Measurements from ENCODE around the gene UGT1A8. TPM values are rescaled to one million over a fixed set of nuclear protein-coding genes. Genes with fewer than 3 reads are reported as not detected.

The UGT1A8 gene
- total and polyA plus RNA-seq, 9 of the 15 experiments (the other 6 are each of a cell fraction or from before 2014, with no cell fraction given) = 0.04 TPM; not detected in 8

- TF ChIP-seq, protein P1, sequence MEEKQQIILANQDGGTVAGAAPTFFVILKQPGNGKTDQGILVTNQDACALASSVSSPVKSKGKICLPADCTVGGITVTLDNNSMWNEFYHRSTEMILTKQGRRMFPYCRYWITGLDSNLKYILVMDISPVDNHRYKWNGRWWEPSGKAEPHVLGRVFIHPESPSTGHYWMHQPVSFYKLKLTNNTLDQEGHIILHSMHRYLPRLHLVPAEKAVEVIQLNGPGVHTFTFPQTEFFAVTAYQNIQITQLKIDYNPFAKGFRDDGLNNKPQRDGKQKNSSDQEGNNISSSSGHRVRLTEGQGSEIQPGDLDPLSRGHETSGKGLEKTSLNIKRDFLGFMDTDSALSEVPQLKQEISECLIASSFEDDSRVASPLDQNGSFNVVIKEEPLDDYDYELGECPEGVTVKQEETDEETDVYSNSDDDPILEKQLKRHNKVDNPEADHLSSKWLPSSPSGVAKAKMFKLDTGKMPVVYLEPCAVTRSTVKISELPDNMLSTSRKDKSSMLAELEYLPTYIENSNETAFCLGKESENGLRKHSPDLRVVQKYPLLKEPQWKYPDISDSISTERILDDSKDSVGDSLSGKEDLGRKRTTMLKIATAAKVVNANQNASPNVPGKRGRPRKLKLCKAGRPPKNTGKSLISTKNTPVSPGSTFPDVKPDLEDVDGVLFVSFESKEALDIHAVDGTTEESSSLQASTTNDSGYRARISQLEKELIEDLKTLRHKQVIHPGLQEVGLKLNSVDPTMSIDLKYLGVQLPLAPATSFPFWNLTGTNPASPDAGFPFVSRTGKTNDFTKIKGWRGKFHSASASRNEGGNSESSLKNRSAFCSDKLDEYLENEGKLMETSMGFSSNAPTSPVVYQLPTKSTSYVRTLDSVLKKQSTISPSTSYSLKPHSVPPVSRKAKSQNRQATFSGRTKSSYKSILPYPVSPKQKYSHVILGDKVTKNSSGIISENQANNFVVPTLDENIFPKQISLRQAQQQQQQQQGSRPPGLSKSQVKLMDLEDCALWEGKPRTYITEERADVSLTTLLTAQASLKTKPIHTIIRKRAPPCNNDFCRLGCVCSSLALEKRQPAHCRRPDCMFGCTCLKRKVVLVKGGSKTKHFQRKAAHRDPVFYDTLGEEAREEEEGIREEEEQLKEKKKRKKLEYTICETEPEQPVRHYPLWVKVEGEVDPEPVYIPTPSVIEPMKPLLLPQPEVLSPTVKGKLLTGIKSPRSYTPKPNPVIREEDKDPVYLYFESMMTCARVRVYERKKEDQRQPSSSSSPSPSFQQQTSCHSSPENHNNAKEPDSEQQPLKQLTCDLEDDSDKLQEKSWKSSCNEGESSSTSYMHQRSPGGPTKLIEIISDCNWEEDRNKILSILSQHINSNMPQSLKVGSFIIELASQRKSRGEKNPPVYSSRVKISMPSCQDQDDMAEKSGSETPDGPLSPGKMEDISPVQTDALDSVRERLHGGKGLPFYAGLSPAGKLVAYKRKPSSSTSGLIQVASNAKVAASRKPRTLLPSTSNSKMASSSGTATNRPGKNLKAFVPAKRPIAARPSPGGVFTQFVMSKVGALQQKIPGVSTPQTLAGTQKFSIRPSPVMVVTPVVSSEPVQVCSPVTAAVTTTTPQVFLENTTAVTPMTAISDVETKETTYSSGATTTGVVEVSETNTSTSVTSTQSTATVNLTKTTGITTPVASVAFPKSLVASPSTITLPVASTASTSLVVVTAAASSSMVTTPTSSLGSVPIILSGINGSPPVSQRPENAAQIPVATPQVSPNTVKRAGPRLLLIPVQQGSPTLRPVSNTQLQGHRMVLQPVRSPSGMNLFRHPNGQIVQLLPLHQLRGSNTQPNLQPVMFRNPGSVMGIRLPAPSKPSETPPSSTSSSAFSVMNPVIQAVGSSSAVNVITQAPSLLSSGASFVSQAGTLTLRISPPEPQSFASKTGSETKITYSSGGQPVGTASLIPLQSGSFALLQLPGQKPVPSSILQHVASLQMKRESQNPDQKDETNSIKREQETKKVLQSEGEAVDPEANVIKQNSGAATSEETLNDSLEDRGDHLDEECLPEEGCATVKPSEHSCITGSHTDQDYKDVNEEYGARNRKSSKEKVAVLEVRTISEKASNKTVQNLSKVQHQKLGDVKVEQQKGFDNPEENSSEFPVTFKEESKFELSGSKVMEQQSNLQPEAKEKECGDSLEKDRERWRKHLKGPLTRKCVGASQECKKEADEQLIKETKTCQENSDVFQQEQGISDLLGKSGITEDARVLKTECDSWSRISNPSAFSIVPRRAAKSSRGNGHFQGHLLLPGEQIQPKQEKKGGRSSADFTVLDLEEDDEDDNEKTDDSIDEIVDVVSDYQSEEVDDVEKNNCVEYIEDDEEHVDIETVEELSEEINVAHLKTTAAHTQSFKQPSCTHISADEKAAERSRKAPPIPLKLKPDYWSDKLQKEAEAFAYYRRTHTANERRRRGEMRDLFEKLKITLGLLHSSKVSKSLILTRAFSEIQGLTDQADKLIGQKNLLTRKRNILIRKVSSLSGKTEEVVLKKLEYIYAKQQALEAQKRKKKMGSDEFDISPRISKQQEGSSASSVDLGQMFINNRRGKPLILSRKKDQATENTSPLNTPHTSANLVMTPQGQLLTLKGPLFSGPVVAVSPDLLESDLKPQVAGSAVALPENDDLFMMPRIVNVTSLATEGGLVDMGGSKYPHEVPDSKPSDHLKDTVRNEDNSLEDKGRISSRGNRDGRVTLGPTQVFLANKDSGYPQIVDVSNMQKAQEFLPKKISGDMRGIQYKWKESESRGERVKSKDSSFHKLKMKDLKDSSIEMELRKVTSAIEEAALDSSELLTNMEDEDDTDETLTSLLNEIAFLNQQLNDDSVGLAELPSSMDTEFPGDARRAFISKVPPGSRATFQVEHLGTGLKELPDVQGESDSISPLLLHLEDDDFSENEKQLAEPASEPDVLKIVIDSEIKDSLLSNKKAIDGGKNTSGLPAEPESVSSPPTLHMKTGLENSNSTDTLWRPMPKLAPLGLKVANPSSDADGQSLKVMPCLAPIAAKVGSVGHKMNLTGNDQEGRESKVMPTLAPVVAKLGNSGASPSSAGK (IDR thresholded peaks at IDR 0.05) = no peak
- TF ChIP-seq ZBTB17 (CRISPR knock-in tag; IDR thresholded peaks at IDR 0.05) (no peak), SP2 (IDR thresholded peaks at IDR 0.05; ENCODE audit: extremely low read depth, low read depth, low read length, poor library complexity, severe bottlenecking) (no peak), LEF1 (IDR thresholded peaks at IDR 0.05) (no peak), ZNF589 (CRISPR knock-in tag; IDR thresholded peaks at IDR 0.05; ENCODE audit: low read depth) (no peak), BRCA1 (IDR thresholded peaks at IDR 0.05) (no peak), BRCA1 (CRISPR knock-in tag; IDR thresholded peaks at IDR 0.05) (no peak), ASH1L (IDR thresholded peaks at IDR 0.05; ENCODE audit: borderline replicate concordance, low read depth, partially characterized antibody) (no peak), CAMTA2 (CRISPR knock-in tag; conservative IDR thresholded peaks at IDR 0.05) (no peak), CREM (IDR thresholded peaks at IDR 0.05; ENCODE audit: low read depth) (no peak)
Measured at GRCh38 chr2:233689501-233689900, 72.1 kb downstream of the UGT1A8 start (continued).
